GM21360 (cell line): ENCODE measurements around the gene STIM1.
A peak's percentile ranks its signal among the peaks of the same experiment; 100 is the strongest.
"Not testable (repeated sequence)": the region's sequence is repeated elsewhere in the genome, so short reads cannot be mapped to it uniquely, and the experiment has no call there.

Source experiments
- ATAC-seq: cut with Tn5 transposase; IDR thresholded peaks from one replicate; pipeline ENCODE4 v1.9.1; 2021; ENCODE audit warnings: mild to moderate bottlenecking, moderate library complexity; ENCODE audit not compliant: unreplicated experiment

STIM1 gene

GRCh38 chr11:3853899-3854659 is 1.4 kb upstream of the STIM1 start:
- peak; percentile 34 for ATAC-seq

GRCh38 chr11:3854660-3854976 is 846 bp upstream of the STIM1 start:
- no peak for ATAC-seq

- peak; percentile 10 for ATAC-seq
These were observed 486 bp downstream of the STIM1 start for GRCh38 chr11:3855808-3856491.

GRCh38 chr11:3856856-3857553 is 1.5 kb downstream of the STIM1 start:
- ATAC-seq: no peak

GRCh38 chr11:3857628-3858027 is 2.2 kb downstream of the STIM1 start:
- ATAC-seq: no peak

- ATAC-seq: peak; percentile 31
These were observed 4.0 kb downstream of the STIM1 start for GRCh38 chr11:3859373-3859881.

GRCh38 chr11:3860375-3860774 is 4.9 kb downstream of the STIM1 start:
- ATAC-seq: no peak

- ATAC-seq: not testable (repeated sequence)
These were observed 5.5 kb downstream of the STIM1 start for GRCh38 chr11:3860898-3861393.

- no peak for ATAC-seq
These were observed 6.2 kb downstream of the STIM1 start for GRCh38 chr11:3861683-3862082.

GRCh38 chr11:3865388-3866193 is 10.1 kb downstream of the STIM1 start:
- ATAC-seq: no peak

- no peak for ATAC-seq
These were observed 10.7 kb downstream of the STIM1 start for GRCh38 chr11:3866206-3866605.

- no peak for ATAC-seq
These were observed 11.4 kb downstream of the STIM1 start for GRCh38 chr11:3866836-3867208.

GRCh38 chr11:3867209-3868091 is 12.0 kb downstream of the STIM1 start:
- peak; percentile 43 for ATAC-seq

GRCh38 chr11:3873712-3874349 is 18.4 kb downstream of the STIM1 start:
- no peak for ATAC-seq

- no peak for ATAC-seq
These were observed 21.1 kb downstream of the STIM1 start for GRCh38 chr11:3876613-3877012.

GRCh38 chr11:3877364-3878257 is 22.1 kb downstream of the STIM1 start:
- ATAC-seq: no peak

GRCh38 chr11:3878258-3878584 is 22.8 kb downstream of the STIM1 start:
- ATAC-seq: no peak

GRCh38 chr11:3879216-3879966 is 23.9 kb downstream of the STIM1 start:
- peak; percentile 43 for ATAC-seq
